NCI-H748 (cell line): Measurements from ENCODE around the gene RERE.
"Not testable (repeated sequence)": the region's sequence is repeated elsewhere in the genome, so short reads cannot be mapped to it uniquely, and the experiment has no call there.

Experiments used
- DNase-seq: peaks from one replicate; lab custom pipeline; 2025; ENCODE audit not compliant: unreplicated experiment; lab: John Stamatoyannopoulos, UW

RERE gene

DNA sequence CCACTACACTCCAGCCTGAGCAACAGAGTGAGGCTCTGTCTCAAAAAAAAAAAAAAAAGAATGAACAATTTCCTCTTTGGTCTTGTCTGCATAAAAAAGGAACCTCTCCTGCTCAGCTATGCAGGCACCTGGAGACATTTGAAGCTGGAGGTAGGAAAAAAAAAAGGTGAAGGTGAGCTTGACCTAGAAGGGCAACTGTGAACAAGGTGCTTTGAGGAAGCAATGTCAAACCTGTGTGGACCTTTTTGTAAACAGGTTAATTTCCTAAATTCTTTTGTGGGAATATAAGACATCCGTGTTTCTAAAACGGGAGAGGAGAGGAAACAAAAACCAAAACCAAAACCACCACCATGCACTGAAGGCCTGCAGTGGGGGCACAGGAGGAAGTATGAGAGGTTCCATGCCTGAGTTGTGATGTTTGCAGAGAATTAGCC is 422.0 kb downstream of the RERE start:
- DNase-seq = no peak

DNA sequence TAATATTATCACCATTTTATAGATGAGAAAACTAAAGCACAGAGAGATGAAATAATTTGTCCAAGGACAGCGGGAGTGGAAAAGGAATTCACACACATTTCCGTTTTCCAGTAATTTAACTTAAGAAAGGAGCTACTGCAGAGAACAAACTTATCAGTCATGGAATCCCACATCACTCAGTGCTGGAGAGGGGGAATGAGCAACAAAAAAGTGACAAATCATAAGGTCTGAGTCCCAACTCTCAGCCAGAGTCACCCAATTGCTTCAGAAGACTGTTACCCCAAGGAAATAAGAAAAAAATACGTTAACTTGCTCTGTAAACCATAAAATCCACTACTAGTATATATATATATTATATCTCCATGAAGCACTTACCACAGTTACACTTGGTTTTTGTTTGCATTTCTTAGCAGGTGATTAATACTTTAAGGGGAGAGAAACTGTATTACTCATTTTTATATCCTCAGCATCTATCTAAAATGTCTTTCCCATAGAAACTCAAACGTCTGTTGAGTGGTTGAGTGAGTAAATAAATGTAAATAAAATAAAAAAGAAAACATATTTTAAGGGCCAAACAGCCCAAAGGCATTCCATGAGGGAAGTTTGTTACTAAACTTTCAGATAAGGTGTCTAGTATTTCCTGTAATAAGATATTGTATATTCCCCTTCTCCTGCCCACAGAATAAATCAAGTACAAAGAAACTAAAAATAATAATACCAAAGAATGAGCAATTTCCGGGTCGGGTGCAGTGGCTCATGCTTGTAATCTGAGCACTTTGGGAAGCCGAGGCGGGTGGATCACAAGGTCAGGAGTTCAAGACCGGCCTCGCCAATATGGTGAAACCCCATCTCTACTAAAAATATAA is 422.8 kb downstream of the RERE start:
- no peak for DNase-seq

DNA sequence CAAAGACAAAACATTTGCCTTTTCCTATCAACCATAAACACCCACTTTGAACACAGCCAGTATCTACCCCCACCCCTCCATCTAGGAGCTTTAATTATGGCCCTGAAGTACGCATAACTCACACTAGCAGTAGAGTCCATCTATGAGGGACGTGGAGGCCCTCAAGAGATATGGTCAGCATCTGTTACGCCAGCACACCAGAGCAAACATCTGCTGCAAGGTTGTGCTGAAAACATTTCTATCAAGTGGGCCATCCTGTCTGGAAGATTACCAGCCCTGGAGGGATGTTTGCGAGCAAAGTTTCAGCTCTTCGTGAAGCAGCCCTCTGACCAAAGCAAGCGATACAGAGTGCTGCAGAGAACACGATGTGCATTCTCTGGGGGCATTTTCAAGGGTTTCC is 424.9 kb downstream of the RERE start:
- DNase-seq = no peak

DNA sequence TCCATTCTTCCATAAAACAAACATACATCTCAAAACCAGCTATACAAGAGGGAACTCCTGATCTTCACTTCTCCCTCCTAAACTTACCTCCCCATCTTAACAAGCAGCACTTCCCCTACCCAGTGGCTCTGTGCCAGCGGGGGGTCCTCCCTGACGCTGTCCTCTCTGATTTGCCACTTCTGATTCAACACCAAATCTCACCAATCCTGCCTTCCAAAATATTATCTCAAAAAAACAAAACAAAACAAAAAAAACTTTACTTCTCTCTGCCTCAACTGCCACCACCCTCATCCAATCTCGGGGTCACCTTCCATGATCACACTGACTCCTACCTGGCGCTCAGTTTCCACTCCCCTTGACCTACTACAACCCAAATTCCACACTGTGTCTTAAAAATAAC is 426.7 kb downstream of the RERE start:
- DNase-seq = no peak

DNA sequence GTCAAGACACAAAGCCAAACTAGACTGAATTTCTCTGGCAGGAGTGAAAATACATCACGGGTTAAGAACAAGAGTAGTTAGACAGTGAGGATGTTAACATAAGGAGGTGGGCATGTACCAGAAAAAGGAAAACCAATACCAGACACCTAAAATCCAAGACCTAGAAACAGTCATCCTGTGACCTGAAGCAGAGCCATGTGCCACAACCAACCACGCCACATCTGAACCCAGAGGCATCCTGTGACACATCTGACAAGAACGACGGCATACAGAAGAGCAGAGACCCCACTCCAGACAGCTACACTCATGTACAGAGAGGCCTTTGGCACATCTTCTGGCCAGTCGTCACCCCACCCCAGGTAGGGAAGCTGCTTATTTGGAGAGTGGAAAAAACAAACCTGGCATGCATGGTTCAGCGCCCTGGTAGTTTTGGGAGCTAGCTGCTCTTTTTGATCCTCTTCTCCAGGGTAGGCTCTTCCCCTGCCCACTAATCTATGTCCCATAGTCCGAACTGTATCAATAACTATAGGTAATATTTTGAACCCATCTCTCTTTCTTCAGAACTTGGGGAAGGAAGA is 427.4 kb downstream of the RERE start:
- no peak for DNase-seq

DNA sequence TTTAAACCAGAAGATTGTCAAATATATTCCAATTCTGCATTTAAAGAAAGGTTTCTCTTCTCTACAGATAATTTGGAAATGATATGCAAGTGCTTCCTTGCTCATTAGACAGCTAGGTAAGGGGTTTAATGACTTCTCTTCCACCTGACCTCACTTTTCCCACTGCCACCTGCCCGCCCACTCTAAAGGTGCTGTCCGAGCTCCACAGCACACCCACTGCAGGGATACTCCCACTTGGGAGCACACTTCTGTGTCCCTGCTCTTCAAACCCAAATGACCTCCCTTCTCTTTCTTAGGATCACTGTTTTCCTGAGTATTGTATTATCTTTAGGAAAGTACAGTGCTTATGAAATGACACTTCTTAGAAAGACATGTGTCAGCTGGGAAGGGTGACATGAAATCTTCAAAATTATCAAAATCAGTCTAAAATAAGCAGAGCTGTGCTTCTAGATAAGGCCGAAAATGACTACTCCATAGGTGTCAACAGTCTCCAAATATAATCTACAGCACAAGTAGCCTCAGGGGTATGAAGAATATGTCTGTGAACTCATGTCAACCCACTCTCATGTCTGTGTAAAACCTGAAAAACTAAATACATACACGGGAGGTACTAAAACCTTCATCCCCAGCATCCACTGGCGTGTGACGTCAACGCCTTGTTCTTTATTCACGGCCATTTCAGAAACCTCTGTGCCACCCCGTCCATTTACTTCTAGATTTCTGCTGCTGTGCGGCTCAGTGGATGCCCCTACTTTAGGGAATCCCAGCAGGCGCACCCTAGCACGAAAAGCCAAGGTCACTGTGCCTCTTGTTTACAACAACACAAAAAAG is 428.5 kb downstream of the RERE start:
- no peak for DNase-seq

DNA sequence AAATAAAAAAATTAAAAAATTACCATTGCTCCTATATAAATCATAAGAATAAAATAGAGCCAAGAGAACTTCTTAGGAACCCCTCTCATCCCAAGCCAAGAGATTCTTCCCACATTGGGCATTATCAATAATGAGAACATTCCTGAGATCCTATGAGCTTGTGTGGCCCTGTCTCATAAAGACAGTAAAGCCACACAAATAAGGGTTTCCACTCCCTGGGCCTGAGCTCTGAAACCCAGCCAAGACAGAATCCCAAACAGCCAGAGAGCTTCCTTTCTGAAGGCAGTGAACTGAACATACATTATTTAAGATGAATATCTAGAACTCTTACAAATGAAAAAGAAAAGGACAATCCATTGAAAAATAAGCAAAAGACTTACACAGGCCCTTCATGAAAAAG is 431.2 kb downstream of the RERE start:
- no peak for DNase-seq

DNA sequence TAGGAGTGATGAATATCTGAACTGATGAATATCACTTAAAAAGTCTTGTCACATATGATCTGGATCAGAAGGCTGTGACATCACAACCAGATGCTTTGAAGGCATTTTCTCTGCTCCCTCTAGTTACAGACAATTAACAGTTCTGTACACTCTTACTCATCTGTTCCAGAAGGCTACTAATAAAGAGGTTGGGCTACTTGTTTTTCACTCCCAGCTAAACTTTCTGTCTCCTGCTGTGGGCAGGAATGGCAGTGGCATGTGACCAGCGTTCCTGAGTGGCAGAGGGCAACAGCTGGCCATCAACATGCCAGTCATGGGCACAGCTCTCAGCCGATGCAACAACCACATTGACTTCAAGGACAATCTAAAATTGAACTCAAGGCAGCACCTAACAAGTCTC is 432.9 kb downstream of the RERE start:
- DNase-seq = no peak

DNA sequence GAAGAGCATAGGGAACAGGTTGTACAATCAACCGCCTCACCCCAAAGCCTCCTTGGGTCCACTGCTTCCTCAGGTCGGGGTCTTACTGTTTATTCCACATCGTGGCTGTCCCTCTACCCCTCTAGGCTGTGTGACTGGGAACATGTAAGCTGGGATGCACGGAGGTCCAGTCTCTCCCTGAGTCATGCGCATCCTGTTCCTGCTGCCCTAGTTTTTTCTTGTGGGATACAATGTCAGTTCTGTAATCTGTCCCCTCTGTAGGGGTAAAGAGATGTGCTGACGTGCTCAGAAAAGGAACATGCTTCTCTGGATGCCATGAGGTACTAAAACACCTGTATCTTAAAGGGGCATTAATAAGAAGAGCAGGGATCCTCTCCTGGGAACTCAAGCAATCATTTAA is 433.4 kb downstream of the RERE start:
- DNase-seq = no peak

DNA sequence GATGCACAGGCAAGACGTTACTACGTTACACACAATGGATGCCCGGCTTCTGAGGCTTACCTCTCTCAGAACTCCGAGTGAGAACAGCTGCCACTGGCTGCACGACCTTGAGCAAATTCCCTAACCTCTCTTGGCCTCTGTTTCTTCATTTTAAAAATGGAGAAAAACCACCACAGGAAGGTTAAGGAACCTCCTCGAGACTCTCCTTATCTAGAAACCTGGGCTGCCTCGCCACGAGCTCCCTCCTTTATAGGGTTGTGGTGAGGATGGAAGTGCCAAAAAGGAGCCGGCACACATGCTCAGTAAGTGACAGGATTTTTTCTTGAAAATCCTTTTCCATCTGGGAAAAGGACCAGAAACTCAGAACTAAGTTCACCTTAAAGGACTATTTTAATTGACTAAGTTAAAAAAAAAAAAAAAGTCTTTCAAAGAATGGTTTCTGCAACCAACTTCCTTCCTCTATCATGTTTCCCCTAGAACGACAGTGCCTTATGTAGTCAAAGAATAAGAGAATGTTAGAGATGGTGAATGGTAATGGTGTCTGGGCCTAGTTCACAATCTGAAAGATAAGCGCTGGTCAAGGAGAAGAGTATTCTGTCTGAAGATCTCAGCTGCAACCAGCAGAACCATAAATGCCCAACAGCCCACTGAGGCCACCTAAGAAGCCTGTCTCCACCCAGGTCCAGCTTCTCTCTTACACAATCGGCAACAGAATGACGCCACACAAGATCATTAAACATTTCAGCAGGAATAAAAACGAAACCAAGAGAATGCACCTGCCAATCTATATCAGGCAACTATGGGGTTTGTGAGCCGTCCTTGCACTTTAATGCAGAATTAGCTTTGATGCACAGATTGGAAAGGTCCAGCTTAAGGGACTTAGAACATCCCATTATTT is 434.6 kb downstream of the RERE start:
- no peak for DNase-seq

DNA sequence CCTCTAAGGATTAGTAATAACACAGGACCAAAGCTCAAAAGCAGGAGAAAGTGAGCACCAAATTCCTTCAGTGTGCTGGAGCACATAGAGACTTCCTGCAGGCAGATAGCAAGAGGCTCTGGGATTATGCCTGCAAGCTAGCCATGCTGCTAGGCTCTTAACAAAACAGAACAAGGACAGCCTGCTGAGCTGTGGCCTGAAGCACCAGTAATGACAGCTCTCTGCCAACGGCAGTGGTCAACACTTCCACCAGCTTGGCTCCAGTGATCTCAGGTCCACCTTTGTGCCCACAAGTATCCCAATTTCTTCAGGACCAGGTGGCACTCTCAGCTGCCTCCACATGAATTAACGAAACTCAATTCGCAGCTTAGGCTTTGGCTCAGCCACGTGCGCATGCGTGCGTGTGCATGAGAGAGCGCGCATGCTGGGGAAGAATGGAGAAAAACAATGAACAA is 435.4 kb downstream of the RERE start:
- DNase-seq = no peak

DNA sequence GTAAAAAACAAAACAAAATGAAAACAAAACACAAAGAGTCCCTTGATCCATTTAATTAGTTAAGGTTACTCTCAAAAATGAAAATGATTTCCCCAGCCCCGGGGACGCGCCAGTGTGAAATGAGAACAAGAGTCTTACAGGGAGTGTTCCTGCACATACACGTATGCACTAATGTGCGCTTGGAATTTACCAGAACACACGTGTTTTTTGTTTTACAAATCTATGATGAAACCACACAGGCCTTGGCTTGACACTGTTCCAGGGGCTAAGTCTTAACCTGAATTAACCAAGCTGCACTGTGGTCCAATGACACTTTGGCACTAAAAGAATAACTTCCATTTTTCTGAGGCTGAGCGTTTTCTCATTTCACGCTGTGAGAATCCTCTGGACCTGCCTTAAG is 435.8 kb downstream of the RERE start:
- DNase-seq = no peak

DNA sequence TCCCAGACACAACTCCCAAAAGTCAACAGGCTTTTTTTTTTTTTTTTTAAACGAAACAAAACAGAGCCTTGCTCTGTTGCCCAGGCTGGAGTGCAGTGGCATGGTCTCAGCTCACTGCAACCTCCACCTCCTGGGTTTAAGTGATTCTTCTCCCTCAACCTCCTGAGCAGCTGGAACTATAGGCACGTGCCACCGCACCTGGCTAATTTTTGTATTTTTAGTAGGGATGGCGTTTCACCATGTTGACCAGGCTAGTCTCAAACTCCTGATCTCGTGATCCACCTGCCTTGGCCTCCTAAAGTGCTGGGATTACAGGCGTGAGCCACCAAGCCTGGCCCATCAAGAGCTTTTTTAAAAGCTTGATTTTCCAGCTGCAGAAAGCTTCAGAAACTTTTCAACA is 437.1 kb downstream of the RERE start:
- DNase-seq = not testable (repeated sequence)

DNA sequence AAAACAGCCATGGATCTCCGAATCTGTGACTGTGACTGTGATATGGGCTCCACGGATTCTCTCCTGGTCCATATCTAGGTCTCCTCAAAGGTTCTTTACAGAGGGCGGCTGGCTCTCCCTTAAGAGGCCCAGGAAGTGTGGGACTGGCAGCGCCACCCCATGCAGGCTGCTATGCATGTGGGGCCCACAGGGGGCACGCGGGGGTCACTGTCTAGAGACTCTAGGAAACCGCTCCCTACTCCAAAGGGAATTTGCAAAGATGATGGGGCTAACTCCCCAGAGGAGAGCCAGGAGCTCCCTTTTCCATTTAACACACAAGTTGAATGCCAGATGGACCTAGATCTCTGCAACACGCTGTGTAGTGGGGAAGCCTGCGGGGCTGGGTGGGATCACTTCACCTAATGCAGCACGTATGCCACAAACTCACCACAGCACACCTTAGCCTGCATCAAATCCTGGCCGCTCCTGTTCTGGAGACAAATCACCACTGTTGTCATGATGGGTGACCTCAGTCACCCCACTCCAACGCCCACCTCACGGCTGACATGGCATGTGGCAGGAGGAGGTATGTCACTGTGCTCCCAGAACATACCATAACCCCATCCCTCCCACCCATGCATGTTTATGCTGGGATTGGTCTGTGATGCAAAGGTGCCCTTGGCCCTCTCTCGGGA is 437.8 kb downstream of the RERE start:
- no peak for DNase-seq

DNA sequence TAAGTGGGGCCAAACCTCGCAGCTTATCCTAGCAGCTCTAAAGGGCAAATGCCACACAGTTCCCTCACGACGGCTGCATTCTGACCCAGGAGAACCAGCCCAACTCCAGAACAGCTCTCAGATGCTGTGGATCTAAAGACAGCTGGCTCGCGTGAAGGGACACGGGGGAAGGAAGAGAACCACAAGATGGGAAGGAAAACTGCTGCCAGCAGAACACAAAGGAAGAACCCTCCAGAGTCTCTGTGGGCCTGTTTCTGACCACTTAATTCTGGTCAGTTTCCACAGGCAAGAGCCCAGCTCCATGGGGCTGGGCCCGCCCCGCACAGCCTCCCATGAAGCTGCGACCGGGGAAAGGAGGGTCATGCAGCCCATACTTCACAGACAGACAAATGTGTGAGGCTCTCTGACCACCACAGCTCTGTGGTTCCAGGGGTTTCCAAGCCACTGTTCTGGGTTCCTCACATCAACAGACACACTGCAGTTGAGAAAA is 438.4 kb downstream of the RERE start:
- DNase-seq = no peak

DNA sequence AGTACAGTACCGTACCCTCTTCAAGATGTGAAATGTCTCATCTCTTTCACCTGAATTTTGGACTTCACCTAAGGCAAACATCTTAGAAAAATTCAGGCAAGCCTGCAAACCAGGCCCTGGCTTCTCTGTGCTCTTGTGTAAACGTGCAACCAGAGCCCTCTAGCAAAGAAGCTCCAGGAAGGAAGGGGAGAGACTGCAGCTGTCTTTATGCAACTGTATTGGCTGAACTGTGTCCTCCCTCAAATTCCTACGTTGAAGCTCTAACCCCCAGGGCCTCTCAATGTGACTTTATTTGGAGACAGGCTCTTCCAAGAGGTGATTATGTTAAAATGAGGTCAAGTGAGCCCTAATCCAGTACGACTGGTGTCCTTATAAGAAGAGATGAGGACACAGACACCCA is 439.3 kb downstream of the RERE start:
- DNase-seq = no peak

DNA sequence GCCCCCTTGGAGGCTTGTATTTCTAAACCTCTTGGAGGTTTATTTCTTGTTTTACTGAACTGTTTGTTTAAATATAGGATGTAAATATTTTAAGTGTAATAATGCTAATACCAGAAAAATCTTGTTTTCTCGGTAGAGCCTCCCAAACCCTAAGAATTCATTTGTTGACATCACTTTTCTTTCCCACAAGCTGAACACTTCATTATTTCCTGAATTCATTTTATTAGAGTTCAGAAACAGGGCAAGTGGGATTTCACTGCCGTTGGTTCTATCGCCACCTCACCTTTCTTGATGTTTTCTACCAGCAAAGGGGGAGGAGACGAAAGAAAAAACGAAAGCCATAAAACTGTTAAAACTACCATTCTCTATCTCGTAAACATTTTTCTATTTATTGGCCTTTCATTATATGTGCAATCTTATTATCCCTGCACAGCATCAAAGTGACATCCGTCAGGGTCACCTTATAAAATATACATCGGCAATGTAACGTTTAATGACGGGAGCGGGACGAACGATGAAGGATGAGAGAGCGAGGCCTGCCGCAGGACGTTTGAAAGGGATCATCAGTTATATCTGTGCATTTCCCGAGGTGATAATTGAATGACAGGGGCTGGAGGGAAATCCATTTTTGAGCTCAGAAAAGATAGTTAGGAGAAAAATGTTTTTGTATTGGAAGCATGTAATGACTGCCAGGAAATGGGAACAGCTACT is 440.0 kb downstream of the RERE start:
- no peak for DNase-seq

DNA sequence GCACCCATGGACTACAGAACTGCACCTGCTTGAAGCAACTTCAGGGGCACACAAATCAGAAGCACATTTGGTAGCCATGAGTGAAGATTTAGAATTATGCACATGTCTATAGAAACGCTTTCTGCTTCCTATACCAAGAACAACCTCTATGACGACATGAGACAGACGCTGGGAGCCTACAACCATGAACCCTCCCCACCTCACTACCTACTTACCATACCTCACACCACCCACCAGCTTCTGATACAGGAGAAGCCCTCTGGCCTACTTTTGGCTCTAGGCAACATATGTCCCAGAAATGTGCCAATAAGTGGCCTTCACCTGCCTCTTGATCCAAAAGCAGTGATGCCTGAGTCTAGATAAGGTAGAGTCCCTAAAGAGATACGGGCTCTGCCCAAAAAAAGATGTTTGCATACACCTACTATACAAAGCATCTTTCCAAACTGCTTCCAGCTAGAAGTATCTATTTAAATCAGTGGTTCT is 441.0 kb downstream of the RERE start:
- no peak for DNase-seq

DNA sequence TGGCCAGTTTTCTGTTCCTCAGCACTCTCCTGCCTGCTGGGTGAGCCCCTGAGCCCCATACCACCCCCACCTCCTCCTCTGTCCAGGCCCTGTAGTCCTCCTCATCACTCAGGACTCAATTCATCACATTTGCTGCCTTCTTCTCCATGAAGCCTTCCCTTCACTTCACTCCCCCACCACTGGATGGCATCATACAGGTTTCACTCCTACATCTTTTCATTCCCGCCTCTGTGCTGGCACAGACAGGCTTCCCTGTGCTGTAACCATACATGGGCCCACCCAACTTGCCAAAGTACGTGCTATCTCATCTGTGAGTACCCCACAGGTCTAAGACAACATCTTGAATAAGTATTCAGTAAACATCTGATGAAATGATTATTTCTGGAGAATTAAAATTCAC is 442.6 kb downstream of the RERE start:
- DNase-seq = peak; percentile 12
